Kidney tubule cell (primary cell): ENCODE measurements around the gene ADCY10.
"Not testable (repeated sequence)": the region's sequence is repeated elsewhere in the genome, so short reads cannot be mapped to it uniquely, and the experiment has no call there.

Experiments used
- DNase-seq: peaks from one replicate; pipeline ENCODE4 v3.0.0-alpha.2; 2018; ENCODE audit warnings: low spot score

ADCY10 gene

GRCh38 chr1:167812972-167813371, 101.0 kb downstream of the ADCY10 start:
- DNase-seq = no peak

- no peak for DNase-seq
These were observed 105.2 kb downstream of the ADCY10 start for GRCh38 chr1:167808690-167809089.

GRCh38 chr1:167808104-167808503, 105.8 kb downstream of the ADCY10 start:
- DNase-seq = peak; percentile 35

- not testable (repeated sequence) for DNase-seq
These were observed 107.3 kb downstream of the ADCY10 start for GRCh38 chr1:167806676-167807075.

GRCh38 chr1:167806235-167806634, 107.7 kb downstream of the ADCY10 start:
- DNase-seq = not testable (repeated sequence)

GRCh38 chr1:167805041-167805556, 108.8 kb downstream of the ADCY10 start:
- DNase-seq = no peak

GRCh38 chr1:167803358-167804207, 110.4 kb downstream of the ADCY10 start:
- peak; percentile 97 for DNase-seq

GRCh38 chr1:167802235-167802634, 111.7 kb downstream of the ADCY10 start:
- no peak for DNase-seq

- no peak for DNase-seq
These were observed 113.7 kb downstream of the ADCY10 start for GRCh38 chr1:167800251-167800650.

GRCh38 chr1:167799747-167800146, 114.2 kb downstream of the ADCY10 start:
- DNase-seq = no peak

GRCh38 chr1:167798952-167799351, 115.0 kb downstream of the ADCY10 start:
- no peak for DNase-seq

- peak; percentile 99 for DNase-seq
These were observed 116.9 kb downstream of the ADCY10 start for GRCh38 chr1:167797015-167797414.

- peak; percentile 66 for DNase-seq
These were observed 117.9 kb downstream of the ADCY10 start for GRCh38 chr1:167795810-167796740.

- peak; percentile 30 for DNase-seq
These were observed 119.9 kb downstream of the ADCY10 start for GRCh38 chr1:167794043-167794442.

- DNase-seq = no peak
These were observed 121.8 kb downstream of the ADCY10 start for GRCh38 chr1:167792188-167792565.

- DNase-seq = peak; percentile 70
These were observed 122.4 kb downstream of the ADCY10 start for GRCh38 chr1:167791281-167792187.

- DNase-seq = no peak
These were observed 123.8 kb downstream of the ADCY10 start for GRCh38 chr1:167790117-167790516.

- DNase-seq = no peak
These were observed 124.4 kb downstream of the ADCY10 start for GRCh38 chr1:167789501-167789900.

- no peak for DNase-seq
These were observed 127.4 kb downstream of the ADCY10 start for GRCh38 chr1:167786502-167786901.

- no peak for DNase-seq
These were observed 128.9 kb downstream of the ADCY10 start for GRCh38 chr1:167784876-167785550.

- DNase-seq = peak; percentile 63
These were observed 131.0 kb downstream of the ADCY10 start for GRCh38 chr1:167782946-167783345.
